ENCODE results near the gene UPF3A.

UPF3A gene

DNA sequence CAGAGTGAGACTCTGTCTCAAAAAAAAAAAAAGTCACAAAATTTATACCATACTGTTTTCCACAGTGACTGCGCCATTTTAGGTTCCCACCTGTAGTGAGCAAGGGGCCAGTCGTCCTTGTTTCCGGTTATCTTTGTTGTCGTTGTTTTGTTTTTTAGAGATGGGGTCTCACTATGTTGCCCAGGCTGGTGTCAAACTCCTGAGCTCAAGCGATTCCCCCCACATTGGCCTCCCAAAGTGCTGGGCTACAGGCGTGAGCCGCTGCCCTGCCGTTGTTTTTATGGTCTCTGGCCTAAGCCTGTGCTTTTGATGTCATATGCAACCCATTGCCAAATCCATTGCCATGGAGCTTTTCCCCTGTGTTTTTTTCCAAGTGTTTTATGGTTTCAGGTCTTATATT is 3.3 kb downstream of the UPF3A start:
- Histone ChIP-seq H2BK12ac (ENCODE audit: low read length) (no peak overlapping the region), H3K9ac (ENCODE audit: low read depth, low read length, poor library complexity) (no peak overlapping the region), H3K79me1 (ENCODE audit: low read depth, low read length) (peaks cover 10% of the 10 kb centered on the region), H2AFZ (ENCODE audit: low read length) (no peak overlapping the region), H2BK15ac (ENCODE audit: low read length) (no peak overlapping the region), H2BK120ac (ENCODE audit: low read depth, low read length) (no peak overlapping the region), H3K23ac (ENCODE audit: low read depth, low read length, poor library complexity) (no peak overlapping the region), H3K4me2 (ENCODE audit: insufficient read depth, low read length, poor library complexity, severe bottlenecking) (no peak overlapping the region), H2AK5ac (ENCODE audit: low read depth, low read length) (no peak overlapping the region), H3K27me3 (ENCODE audit: control insufficient read depth in 3 of 3, insufficient read depth in 3 of 3, low read depth in 1 of 3, low read length in 3 of 3) (no peaks in the 10 kb centered on the region), H3K9me3 (replicated peaks in 1 of 2; ENCODE audit: control insufficient read depth in 2 of 2, insufficient read depth in 1 of 2, low read depth in 1 of 2, low read length in 2 of 2) (no peaks in the 10 kb centered on the region), H3K36me3 (replicated peaks in 1 of 2; ENCODE audit: control insufficient read depth in 2 of 2, insufficient read depth in 2 of 2, low read length in 2 of 2) (peaks cover 18 to 61% of the 10 kb centered on the region in 2 donors), H3K18ac (ENCODE audit: low read length) (no peak overlapping the region), H4K8ac (ENCODE audit: low read depth, low read length) (no peak overlapping the region), H3K4me1 (ENCODE audit: control insufficient read depth in 2 of 2, insufficient read depth in 1 of 2, low read depth in 1 of 2, low read length in 2 of 2) (peaks cover 0 to 6% of the 10 kb centered on the region in 2 donors), H3K4me3 (ENCODE audit: low read length in 2 of 2) (no peak overlapping the region), H2BK5ac (ENCODE audit: low read length) (no peak overlapping the region), H4K91ac (ENCODE audit: low read depth, low read length, poor library complexity) (no peak overlapping the region), H3K14ac (ENCODE audit: low read length) (no peak overlapping the region), H3K27ac (replicated peaks; ENCODE audit: low read length) (no peak overlapping the region), H3K4ac (ENCODE audit: low read length) (no peak overlapping the region)
- DNase-seq (ENCODE audit: low spot score), result no peak
- WGBS, 2 donors (ENCODE audit: extremely low coverage in 2 of 2, insufficient read length in 2 of 2, insufficient replicate concordance in 1 of 2), result no CpG with 5 or more reads among the region's 8 CpGs

DNA sequence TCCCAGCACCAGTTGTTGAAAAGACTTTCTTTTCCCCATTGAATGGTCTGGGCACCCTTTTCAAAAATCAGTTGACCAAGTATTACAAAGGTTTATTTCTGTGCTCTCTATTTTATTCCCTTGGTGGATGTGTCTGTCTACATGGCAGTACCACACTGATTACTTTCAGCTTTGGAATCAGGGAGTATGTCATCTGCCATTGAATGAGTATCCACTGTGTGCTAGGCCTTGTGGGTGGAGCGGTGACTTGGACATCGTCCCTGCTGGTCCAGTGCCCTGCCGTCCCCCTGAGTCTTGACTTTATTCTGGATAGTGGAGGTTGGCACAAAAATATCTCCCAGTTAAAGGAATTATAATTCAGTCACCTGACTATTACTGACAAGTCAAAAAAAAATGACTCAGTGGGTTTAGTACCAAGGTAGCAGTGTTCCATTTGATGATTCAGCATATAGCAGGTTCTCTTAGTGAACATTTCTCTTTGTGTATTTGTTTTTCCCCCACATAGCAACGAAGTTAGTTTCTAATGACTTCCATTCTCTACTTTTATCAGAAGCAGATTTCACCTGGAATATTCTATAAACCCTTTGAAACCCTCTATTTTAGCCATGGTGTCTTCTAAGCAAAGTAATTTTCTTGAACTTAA is 3.9 kb downstream of the UPF3A start:
- H3K4ac ChIP-seq (ENCODE audit: low read length), result no peak overlapping the region
- no peak overlapping the region for H2BK12ac ChIP-seq (ENCODE audit: low read length)
- H3K4me1 ChIP-seq (ENCODE audit: control insufficient read depth in 2 of 2, insufficient read depth in 1 of 2, low read depth in 1 of 2, low read length in 2 of 2), result peaks cover 0 to 5% of the 10 kb centered on the region in 2 donors
- H3K9me3 ChIP-seq (replicated peaks in 1 of 2; ENCODE audit: control insufficient read depth in 2 of 2, insufficient read depth in 1 of 2, low read depth in 1 of 2, low read length in 2 of 2), result no peaks in the 10 kb centered on the region
- no peak overlapping the region for H3K14ac ChIP-seq (ENCODE audit: low read length)
- no peak overlapping the region for H3K18ac ChIP-seq (ENCODE audit: low read length)
- no peak overlapping the region for H2AK5ac ChIP-seq (ENCODE audit: low read depth, low read length)
- no peak overlapping the region for H4K91ac ChIP-seq (ENCODE audit: low read depth, low read length, poor library complexity)
- H3K23ac ChIP-seq (ENCODE audit: low read depth, low read length, poor library complexity), result no peak overlapping the region
- peaks cover 10% of the 10 kb centered on the region for H3K79me1 ChIP-seq (ENCODE audit: low read depth, low read length)
- no peak overlapping the region for H3K4me3 ChIP-seq (ENCODE audit: low read length in 2 of 2)
- H3K9ac ChIP-seq (ENCODE audit: low read depth, low read length, poor library complexity), result no peak overlapping the region
- peaks cover 24 to 67% of the 10 kb centered on the region in 2 donors for H3K36me3 ChIP-seq (replicated peaks in 1 of 2; ENCODE audit: control insufficient read depth in 2 of 2, insufficient read depth in 2 of 2, low read length in 2 of 2)
- H3K27ac ChIP-seq (replicated peaks; ENCODE audit: low read length), result no peak overlapping the region
- no CpG with 5 or more reads among the region's 4 CpGs for WGBS, 2 donors (ENCODE audit: extremely low coverage in 2 of 2, insufficient read length in 2 of 2, insufficient replicate concordance in 1 of 2)
- H3K4me2 ChIP-seq (ENCODE audit: insufficient read depth, low read length, poor library complexity, severe bottlenecking), result no peak overlapping the region
- H2BK15ac ChIP-seq (ENCODE audit: low read length), result no peak overlapping the region
- no peaks in the 10 kb centered on the region for H3K27me3 ChIP-seq (ENCODE audit: control insufficient read depth in 3 of 3, insufficient read depth in 3 of 3, low read depth in 1 of 3, low read length in 3 of 3)
- H2AFZ ChIP-seq (ENCODE audit: low read length), result no peak overlapping the region
- H2BK5ac ChIP-seq (ENCODE audit: low read length), result no peak overlapping the region
- no peak overlapping the region for H4K8ac ChIP-seq (ENCODE audit: low read depth, low read length)
- no peak for DNase-seq (ENCODE audit: low spot score)
- no peak overlapping the region for H2BK120ac ChIP-seq (ENCODE audit: low read depth, low read length)

GRCh38 chr13:114286808-114287207 is 5.4 kb downstream of the UPF3A start:
- H2AFZ ChIP-seq (ENCODE audit: low read length), result no peak overlapping the region
- no peak overlapping the region for H3K4me3 ChIP-seq (ENCODE audit: low read length in 2 of 2)
- H3K4ac ChIP-seq (ENCODE audit: low read length), result no peak overlapping the region
- no peaks in the 10 kb centered on the region for H3K27me3 ChIP-seq (ENCODE audit: control insufficient read depth in 3 of 3, insufficient read depth in 3 of 3, low read depth in 1 of 3, low read length in 3 of 3)
- H2BK120ac ChIP-seq (ENCODE audit: low read depth, low read length), result no peak overlapping the region
- no peak overlapping the region for H2BK5ac ChIP-seq (ENCODE audit: low read length)
- no peak overlapping the region for H2BK12ac ChIP-seq (ENCODE audit: low read length)
- no peak overlapping the region for H3K9ac ChIP-seq (ENCODE audit: low read depth, low read length, poor library complexity)
- DNase-seq (ENCODE audit: low spot score), result no peak
- H4K91ac ChIP-seq (ENCODE audit: low read depth, low read length, poor library complexity), result no peak overlapping the region
- no peak overlapping the region for H2AK5ac ChIP-seq (ENCODE audit: low read depth, low read length)
- WGBS, 2 donors (ENCODE audit: extremely low coverage in 2 of 2, insufficient read length in 2 of 2, insufficient replicate concordance in 1 of 2), result no CpG with 5 or more reads among the region's 8 CpGs
- H3K18ac ChIP-seq (ENCODE audit: low read length), result no peak overlapping the region
- no peak overlapping the region for H3K23ac ChIP-seq (ENCODE audit: low read depth, low read length, poor library complexity)
- no peak overlapping the region for H3K4me2 ChIP-seq (ENCODE audit: insufficient read depth, low read length, poor library complexity, severe bottlenecking)
- peaks cover 0 to 2% of the 10 kb centered on the region in 2 donors for H3K4me1 ChIP-seq (ENCODE audit: control insufficient read depth in 2 of 2, insufficient read depth in 1 of 2, low read depth in 1 of 2, low read length in 2 of 2)
- no peak overlapping the region for H4K8ac ChIP-seq (ENCODE audit: low read depth, low read length)
- peaks cover 10% of the 10 kb centered on the region for H3K79me1 ChIP-seq (ENCODE audit: low read depth, low read length)
- H2BK15ac ChIP-seq (ENCODE audit: low read length), result no peak overlapping the region
- no peak overlapping the region for H3K27ac ChIP-seq (replicated peaks; ENCODE audit: low read length)
- H3K36me3 ChIP-seq (replicated peaks in 1 of 2; ENCODE audit: control insufficient read depth in 2 of 2, insufficient read depth in 2 of 2, low read length in 2 of 2), result peaks cover 27 to 82% of the 10 kb centered on the region in 2 donors
- H3K9me3 ChIP-seq (replicated peaks in 1 of 2; ENCODE audit: control insufficient read depth in 2 of 2, insufficient read depth in 1 of 2, low read depth in 1 of 2, low read length in 2 of 2), result no peaks in the 10 kb centered on the region
- no peak overlapping the region for H3K14ac ChIP-seq (ENCODE audit: low read length)

DNA sequence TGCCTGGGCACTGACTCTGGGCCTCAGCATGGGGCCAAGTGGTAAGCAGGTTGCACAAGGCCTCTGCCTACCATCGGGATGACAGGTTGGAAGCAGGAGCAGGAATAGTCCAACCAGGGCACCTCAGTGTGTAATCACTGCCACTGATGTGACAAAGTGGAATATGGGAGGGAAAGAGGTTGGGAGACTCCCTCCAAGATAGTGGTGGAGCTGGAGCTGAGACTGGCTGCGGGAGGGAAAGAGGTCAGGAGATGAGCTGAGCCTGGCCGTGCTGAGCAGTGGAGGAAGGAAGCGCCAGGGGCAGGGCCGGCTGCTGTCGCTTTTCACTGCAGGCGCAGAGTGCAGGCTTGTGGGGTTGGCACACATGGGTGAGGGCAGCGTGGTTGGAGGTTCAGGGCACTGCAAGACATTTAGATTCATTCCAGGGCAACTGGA is 6.8 kb downstream of the UPF3A start:
- H3K23ac ChIP-seq (ENCODE audit: low read depth, low read length, poor library complexity), result peak overlapping the region; percentile 8
- H3K36me3 ChIP-seq (replicated peaks in 1 of 2; ENCODE audit: control insufficient read depth in 2 of 2, insufficient read depth in 2 of 2, low read length in 2 of 2), result peaks cover 35 to 93% of the 10 kb centered on the region in 2 donors
- H2BK120ac ChIP-seq (ENCODE audit: low read depth, low read length), result no peak overlapping the region
- H3K14ac ChIP-seq (ENCODE audit: low read length), result no peak overlapping the region
- H2BK15ac ChIP-seq (ENCODE audit: low read length), result no peak overlapping the region
- H2AK5ac ChIP-seq (ENCODE audit: low read depth, low read length), result no peak overlapping the region
- H2BK5ac ChIP-seq (ENCODE audit: low read length), result no peak overlapping the region
- H2AFZ ChIP-seq (ENCODE audit: low read length), result no peak overlapping the region
- no peak overlapping the region for H3K27ac ChIP-seq (replicated peaks; ENCODE audit: low read length)
- no peak overlapping the region for H3K9ac ChIP-seq (ENCODE audit: low read depth, low read length, poor library complexity)
- H3K4me2 ChIP-seq (ENCODE audit: insufficient read depth, low read length, poor library complexity, severe bottlenecking), result no peak overlapping the region
- DNase-seq (ENCODE audit: low spot score), result no peak
- no peak overlapping the region for H4K8ac ChIP-seq (ENCODE audit: low read depth, low read length)
- no CpG with 5 or more reads among the region's 8 CpGs for WGBS, 2 donors (ENCODE audit: extremely low coverage in 2 of 2, insufficient read length in 2 of 2, insufficient replicate concordance in 1 of 2)
- no peak overlapping the region for H4K91ac ChIP-seq (ENCODE audit: low read depth, low read length, poor library complexity)
- H3K27me3 ChIP-seq (ENCODE audit: control insufficient read depth in 3 of 3, insufficient read depth in 3 of 3, low read depth in 1 of 3, low read length in 3 of 3), result no peaks in the 10 kb centered on the region
- peaks cover 0 to 2% of the 10 kb centered on the region in 2 donors for H3K4me1 ChIP-seq (ENCODE audit: control insufficient read depth in 2 of 2, insufficient read depth in 1 of 2, low read depth in 1 of 2, low read length in 2 of 2)
- no peak overlapping the region for H3K18ac ChIP-seq (ENCODE audit: low read length)
- no peak overlapping the region for H3K4ac ChIP-seq (ENCODE audit: low read length)
- H3K9me3 ChIP-seq (replicated peaks in 1 of 2; ENCODE audit: control insufficient read depth in 2 of 2, insufficient read depth in 1 of 2, low read depth in 1 of 2, low read length in 2 of 2), result no peaks in the 10 kb centered on the region
- H3K79me1 ChIP-seq (ENCODE audit: low read depth, low read length), result peaks cover 10% of the 10 kb centered on the region
- peak overlapping the region in 1 of 2 donors; percentile 1 for H3K4me3 ChIP-seq (ENCODE audit: low read length in 2 of 2)
- no peak overlapping the region for H2BK12ac ChIP-seq (ENCODE audit: low read length)
